DND-41 (cell line): ENCODE results near the gene TTC23L.

Experiments used
- ATAC-seq: fragments of 200-7000 bp; cut with Tn5 transposase; 3 replicates; pipeline ENCODE4 v1.9.1; 2021; ENCODE audit warnings: low read depth; ENCODE audit not compliant: insufficient read depth
- DNase-seq: peaks from one replicate; pipeline ENCODE4 v3.0.0-alpha.2; 2020
- H2AFZ ChIP-seq: 2 replicates; pipeline ENCODE4 v1.6.0; 2012; ENCODE audit warnings: low read depth, low read length
- H3K27ac ChIP-seq: 2 replicates; pipeline ENCODE4 v1.5.1; 2012; ENCODE audit warnings: low read length, inconsistent platforms
- H3K27me3 ChIP-seq: fragments of 200-600 bp; sonication (generic); 2 replicates; pipeline ENCODE4 v1.6.0; 2012; ENCODE audit warnings: low read length, mild to moderate bottlenecking, inconsistent platforms; ENCODE audit not compliant: insufficient read depth, poor library complexity
- H3K36me3 ChIP-seq: 2 replicates; pipeline ENCODE4 v1.5.1; 2012; ENCODE audit warnings: low read length, inconsistent platforms; ENCODE audit not compliant: insufficient read depth
- H3K4me1 ChIP-seq: 2 replicates; pipeline ENCODE4 v1.5.1; 2012; ENCODE audit warnings: mild to moderate bottlenecking, low read length; ENCODE audit not compliant: insufficient read depth
- H3K4me2 ChIP-seq: 2 replicates; pipeline ENCODE4 v1.6.0; 2012; ENCODE audit warnings: mild to moderate bottlenecking, moderate library complexity, low read length, inconsistent platforms; ENCODE audit not compliant: insufficient read depth
- H3K4me3 ChIP-seq, 2 experiments: fragments of 200-600 bp in 1 of 2; shearing (Covaris generic) in 1 of 2; 2 replicates each; pipeline ENCODE4 v1.5.1; 2012 to 2016; ENCODE audit warnings: inconsistent platforms in 2 of 2, low read length in 2 of 2, mild to moderate bottlenecking in 2 of 2, low read depth in 1 of 2, moderate library complexity in 1 of 2
- H3K79me2 ChIP-seq: 2 replicates; pipeline ENCODE4 v1.6.0; 2012; ENCODE audit warnings: low read length, inconsistent platforms; ENCODE audit not compliant: insufficient read depth
- H3K9ac ChIP-seq: 2 replicates; pipeline ENCODE4 v1.6.0; 2012; ENCODE audit warnings: low read depth, mild to moderate bottlenecking, inconsistent platforms, low read length, moderate library complexity
- H3K9me3 ChIP-seq: 2 replicates; pipeline ENCODE4 v1.5.1; 2012; ENCODE audit warnings: low read length, moderate library complexity, mild to moderate bottlenecking, inconsistent platforms; ENCODE audit not compliant: insufficient read depth, severe bottlenecking
- H4K20me1 ChIP-seq: 2 replicates; pipeline ENCODE4 v1.6.0; 2012; ENCODE audit warnings: low read length; ENCODE audit not compliant: insufficient read depth
- EZH2 ChIP-seq: IDR thresholded peaks from 3 replicates; pipeline ENCODE4 v1.6.1; 2012; ENCODE audit warnings: borderline replicate concordance, low read depth, mild to moderate bottlenecking, moderate library complexity, low read length, inconsistent platforms; ENCODE audit not compliant: severe bottlenecking
- TF ChIP-seq, protein P1 (sequence below): IDR thresholded peaks from 2 replicates; pipeline ENCODE4 v1.5.1; 2012; ENCODE audit warnings: borderline replicate concordance, low read length, moderate library complexity, mild to moderate bottlenecking; ENCODE audit not compliant: poor library complexity, severe bottlenecking; ENCODE audit errors: extremely low read depth

Gene TTC23L, protein sequence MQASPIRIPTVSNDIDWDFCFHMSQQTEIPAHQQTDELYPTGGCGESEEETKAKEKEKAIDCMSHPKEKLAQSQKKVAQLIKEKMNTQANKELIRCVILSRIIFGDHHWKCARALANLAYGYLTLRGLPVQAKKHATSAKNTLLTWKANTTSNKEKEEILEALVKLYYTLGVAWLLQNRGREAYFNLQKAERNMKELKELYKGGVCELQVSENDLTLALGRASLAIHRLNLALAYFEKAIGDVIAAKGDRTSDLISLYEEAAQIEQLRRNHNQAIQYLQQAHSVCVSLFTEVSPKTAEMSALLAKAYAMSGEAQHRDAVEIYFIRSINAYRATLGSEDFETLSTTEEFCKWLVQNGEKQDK

DNA sequence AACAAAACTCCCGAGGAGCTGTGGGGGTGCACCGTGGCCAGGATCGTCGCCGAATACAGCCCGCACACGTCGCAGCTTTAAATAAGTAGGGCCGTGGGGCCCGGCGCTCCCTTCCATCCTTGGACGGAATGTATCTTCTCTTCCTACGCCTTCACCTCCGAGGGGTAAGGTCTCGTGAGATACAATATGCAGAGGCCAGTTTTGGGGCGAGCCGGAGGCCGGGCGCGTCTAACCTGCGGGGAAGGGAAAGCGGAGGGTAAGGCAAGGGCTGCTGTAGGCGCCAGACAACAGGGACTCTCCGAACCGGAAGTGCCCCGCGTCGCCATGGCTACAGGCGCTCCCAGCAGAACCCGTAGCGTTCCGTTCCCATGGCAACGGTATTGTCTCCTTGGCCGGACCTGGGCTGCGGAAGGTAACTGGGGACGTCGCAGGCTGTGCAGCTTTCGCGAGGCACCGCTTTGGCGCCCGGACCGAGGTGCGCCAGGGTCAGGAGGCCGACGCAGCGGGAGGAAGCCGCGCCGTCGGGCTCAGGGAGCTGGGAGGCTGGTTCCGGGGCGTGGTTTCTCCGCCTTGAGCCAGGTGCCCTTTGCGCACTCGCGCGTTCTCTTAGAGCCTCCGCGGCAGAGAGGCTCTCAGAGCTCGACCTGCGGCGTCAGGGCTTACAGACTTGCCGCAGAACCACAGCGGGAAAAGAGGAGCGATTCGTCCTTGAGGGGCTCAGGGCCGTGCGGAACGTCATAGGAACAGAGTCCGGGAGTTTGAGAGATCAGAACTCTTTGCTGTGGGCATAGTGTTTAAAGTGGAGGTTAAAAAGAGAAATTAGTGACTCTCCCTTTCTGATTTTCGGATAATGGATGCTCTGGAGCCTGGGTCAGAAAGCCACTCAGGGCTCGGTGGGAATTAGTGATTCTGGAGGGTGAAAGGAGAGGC lies at the start of gene TTC23L:
TTC23L (plus strand) TSS at position 380 of the 930 bp plus-strand sequence. CDS start 1,508 bp downstream, outside the sequence.
- ATAC-seq = no peak
- H3K4me3 ChIP-seq = no peak within 1 kb of the TSS
- H3K4me2 ChIP-seq = no peak within 1 kb of the TSS
- TF ChIP-seq EZH2 = no peak
- TF ChIP-seq, protein P1, sequence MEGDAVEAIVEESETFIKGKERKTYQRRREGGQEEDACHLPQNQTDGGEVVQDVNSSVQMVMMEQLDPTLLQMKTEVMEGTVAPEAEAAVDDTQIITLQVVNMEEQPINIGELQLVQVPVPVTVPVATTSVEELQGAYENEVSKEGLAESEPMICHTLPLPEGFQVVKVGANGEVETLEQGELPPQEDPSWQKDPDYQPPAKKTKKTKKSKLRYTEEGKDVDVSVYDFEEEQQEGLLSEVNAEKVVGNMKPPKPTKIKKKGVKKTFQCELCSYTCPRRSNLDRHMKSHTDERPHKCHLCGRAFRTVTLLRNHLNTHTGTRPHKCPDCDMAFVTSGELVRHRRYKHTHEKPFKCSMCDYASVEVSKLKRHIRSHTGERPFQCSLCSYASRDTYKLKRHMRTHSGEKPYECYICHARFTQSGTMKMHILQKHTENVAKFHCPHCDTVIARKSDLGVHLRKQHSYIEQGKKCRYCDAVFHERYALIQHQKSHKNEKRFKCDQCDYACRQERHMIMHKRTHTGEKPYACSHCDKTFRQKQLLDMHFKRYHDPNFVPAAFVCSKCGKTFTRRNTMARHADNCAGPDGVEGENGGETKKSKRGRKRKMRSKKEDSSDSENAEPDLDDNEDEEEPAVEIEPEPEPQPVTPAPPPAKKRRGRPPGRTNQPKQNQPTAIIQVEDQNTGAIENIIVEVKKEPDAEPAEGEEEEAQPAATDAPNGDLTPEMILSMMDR = no peak
- DNase-seq = no peak
- peaks cover 5% of the 10 kb centered on the region for H3K27me3 ChIP-seq
- H3K9me3 ChIP-seq = no peaks in the 10 kb centered on the region
- no peaks in the 10 kb centered on the region for H3K36me3 ChIP-seq
- H4K20me1 ChIP-seq = no peaks in the 10 kb centered on the region
- H3K27ac ChIP-seq = no peak within 1 kb of the TSS
- no peaks in the 10 kb centered on the region for H3K4me1 ChIP-seq
- H3K79me2 ChIP-seq = no peaks in the 10 kb centered on the region
- no peak within 1 kb of the TSS for H2AFZ ChIP-seq
- no peak within 1 kb of the TSS for H3K9ac ChIP-seq

DNA sequence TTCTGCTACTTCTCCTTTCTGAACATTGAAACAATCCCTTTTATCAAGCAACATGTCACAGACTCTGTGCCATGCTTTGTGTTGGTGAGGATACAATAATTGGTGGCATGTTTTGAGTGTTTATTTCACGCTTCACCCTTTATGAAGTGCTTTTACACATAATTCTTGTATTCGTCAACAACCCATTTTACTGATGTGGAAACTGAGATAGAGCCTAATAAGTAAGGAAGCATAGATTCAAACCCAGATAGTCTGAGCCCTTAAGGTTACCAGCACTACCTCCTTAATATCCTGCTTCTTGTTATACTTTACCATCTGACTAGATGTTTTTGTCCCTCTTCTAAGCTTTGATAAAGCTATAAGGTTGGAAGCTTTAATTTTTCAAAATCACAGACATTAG lies 49.3 kb upstream of the TTC23L start:
- TF ChIP-seq, protein P1 = no peak
- TF ChIP-seq EZH2 = no peak
- no peak overlapping the region for H3K9ac ChIP-seq
- H4K20me1 ChIP-seq = no peaks in the 10 kb centered on the region
- no peak for ATAC-seq
- DNase-seq = no peak
- H3K27me3 ChIP-seq = no peaks in the 10 kb centered on the region
- no peaks in the 10 kb centered on the region for H3K4me1 ChIP-seq
- no peak overlapping the region for H3K4me2 ChIP-seq
- no peak overlapping the region for H3K4me3 ChIP-seq
- no peaks in the 10 kb centered on the region for H3K79me2 ChIP-seq
- no peak overlapping the region for H2AFZ ChIP-seq
- no peak overlapping the region for H3K27ac ChIP-seq
- no peaks in the 10 kb centered on the region for H3K36me3 ChIP-seq
- H3K9me3 ChIP-seq = no peaks in the 10 kb centered on the region

DNA sequence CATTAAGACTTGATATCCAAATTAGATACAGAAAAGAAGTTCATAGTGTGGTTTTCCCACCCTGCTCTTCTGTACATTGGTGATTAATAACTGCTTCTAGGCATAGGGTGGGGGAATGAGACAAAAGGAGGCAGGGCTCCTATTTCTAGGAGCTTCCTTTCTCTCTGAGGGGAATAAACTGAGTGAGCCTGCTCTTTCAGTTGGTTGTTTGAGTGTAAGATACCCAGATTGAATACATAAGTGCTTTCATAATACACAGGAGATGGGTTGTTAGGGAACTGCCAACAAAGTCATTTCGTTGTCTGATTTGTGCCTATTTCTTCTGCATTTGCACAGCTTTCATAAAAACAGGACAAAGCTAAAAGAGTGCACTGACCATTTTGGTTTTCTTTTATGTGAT lies 48.9 kb upstream of the TTC23L start:
- H3K4me1 ChIP-seq = no peaks in the 10 kb centered on the region
- no peak overlapping the region for H3K27ac ChIP-seq
- H4K20me1 ChIP-seq = no peaks in the 10 kb centered on the region
- ATAC-seq (no peak), DNase-seq (no peak)
- TF ChIP-seq, protein P1 = no peak
- no peak for TF ChIP-seq EZH2
- H3K4me2 ChIP-seq = no peak overlapping the region
- H3K9me3 ChIP-seq = no peaks in the 10 kb centered on the region
- H3K36me3 ChIP-seq = no peaks in the 10 kb centered on the region
- H2AFZ ChIP-seq = no peak overlapping the region
- no peaks in the 10 kb centered on the region for H3K79me2 ChIP-seq
- H3K4me3 ChIP-seq = no peak overlapping the region
- no peak overlapping the region for H3K9ac ChIP-seq
- no peaks in the 10 kb centered on the region for H3K27me3 ChIP-seq
